Fibroblast of lung (primary cell): ENCODE data around the gene UVRAG.

Experiments
- EZH2 ChIP-seq: IDR thresholded peaks from 2 replicates; pipeline ENCODE4 v1.5.1; 2012; ENCODE audit warnings: low read length, control low read depth, mild to moderate bottlenecking; ENCODE audit errors: missing control alignments
- TF ChIP-seq, protein P1 (sequence below), 2 donors: IDR thresholded peaks in 1 of 2; conservative IDR thresholded peaks in 1 of 2; 1 replicate in 1 of 2; 2 replicates in 1 of 2; pipeline ENCODE4 v1.5.1; 2011 to 2012; ENCODE audit warnings: low read length in 2 of 2, control low read depth in 1 of 2, inconsistent platforms in 1 of 2, low read depth in 1 of 2, mild to moderate bottlenecking in 1 of 2

DNA sequence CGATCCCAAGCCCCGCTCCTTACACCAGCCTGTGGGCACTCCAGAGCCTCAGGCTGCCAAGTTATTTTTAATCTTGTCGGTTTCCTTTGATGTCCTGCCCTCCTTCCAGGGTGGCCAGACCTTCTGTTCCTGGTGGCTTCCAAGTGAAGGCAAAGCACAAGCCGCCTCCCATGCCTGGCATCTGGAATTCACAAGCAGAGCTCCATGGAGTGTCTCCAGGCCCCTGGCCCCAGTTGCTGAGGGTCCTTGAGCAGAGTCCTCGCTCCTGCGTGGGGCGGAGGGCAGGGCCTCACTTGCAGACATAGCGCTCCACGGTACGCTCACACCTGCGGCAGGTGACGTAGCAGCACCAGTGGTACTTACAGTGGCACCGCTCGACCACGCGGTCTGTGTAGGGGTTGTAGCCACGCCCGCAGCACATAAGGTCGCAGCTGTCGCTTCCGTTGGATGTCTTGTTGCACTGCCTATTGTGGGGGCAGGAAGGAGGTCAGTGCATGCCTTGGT, 371.8 kb downstream of the UVRAG start:
- TF ChIP-seq, protein P1, sequence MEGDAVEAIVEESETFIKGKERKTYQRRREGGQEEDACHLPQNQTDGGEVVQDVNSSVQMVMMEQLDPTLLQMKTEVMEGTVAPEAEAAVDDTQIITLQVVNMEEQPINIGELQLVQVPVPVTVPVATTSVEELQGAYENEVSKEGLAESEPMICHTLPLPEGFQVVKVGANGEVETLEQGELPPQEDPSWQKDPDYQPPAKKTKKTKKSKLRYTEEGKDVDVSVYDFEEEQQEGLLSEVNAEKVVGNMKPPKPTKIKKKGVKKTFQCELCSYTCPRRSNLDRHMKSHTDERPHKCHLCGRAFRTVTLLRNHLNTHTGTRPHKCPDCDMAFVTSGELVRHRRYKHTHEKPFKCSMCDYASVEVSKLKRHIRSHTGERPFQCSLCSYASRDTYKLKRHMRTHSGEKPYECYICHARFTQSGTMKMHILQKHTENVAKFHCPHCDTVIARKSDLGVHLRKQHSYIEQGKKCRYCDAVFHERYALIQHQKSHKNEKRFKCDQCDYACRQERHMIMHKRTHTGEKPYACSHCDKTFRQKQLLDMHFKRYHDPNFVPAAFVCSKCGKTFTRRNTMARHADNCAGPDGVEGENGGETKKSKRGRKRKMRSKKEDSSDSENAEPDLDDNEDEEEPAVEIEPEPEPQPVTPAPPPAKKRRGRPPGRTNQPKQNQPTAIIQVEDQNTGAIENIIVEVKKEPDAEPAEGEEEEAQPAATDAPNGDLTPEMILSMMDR (conservative IDR thresholded peaks at IDR 0.05 in 1 of 2, IDR thresholded peaks at IDR 0.05 in 1 of 2; ENCODE audit: low read depth in 1 of 2, low read length in 2 of 2) = no peak
- no peak for TF ChIP-seq EZH2
